ENCODE data around the gene CDIP1. TPM values are rescaled to one million over a fixed set of nuclear protein-coding genes. Genes with fewer than 3 reads are reported as not detected.

Gene CDIP1
- total and polyA plus RNA-seq, 2 of the 8 experiments (the other 6 are each of a cell fraction or from before 2014, with no cell fraction given) = 56.6 to 76.3 TPM

GRCh38 chr16:4510131-4510530 lies 28.4 kb downstream of the CDIP1 start:
- peaks cover 10 to 20% (median 16%) of the 10 kb centered on the region in 4 experiments; a peak in 6 of 8 replicates for H3K36me3 ChIP-seq (ENCODE audit: control insufficient read depth in 2 of 4, insufficient read depth in 4 of 4, low read length in 3 of 4)
- no peak overlapping the region for H3K4ac ChIP-seq (replicated peaks; ENCODE audit: insufficient read length, low read depth, low read length)
- no peak overlapping the region for H3K56ac ChIP-seq (replicated peaks; ENCODE audit: insufficient read length, low read depth, low read length)
- DNase-seq (ENCODE audit: low read depth in 1 of 2, low spot score in 2 of 2) = no peak
- H4K20me1 ChIP-seq (replicated peaks in 1 of 2; ENCODE audit: control insufficient read depth in 1 of 2, insufficient read depth in 2 of 2, low read length in 2 of 2) = peaks cover 6 to 18% of the 10 kb centered on the region in 2 experiments
- TF ChIP-seq POLR2A (IDR thresholded peaks at IDR 0.05; ENCODE audit: control extremely low read depth in 1 of 2, low read depth in 2 of 2, low read length in 2 of 2) (0 out of 3 replicates have a peak, but pooled peaks of 1 of the 2 experiments have one; percentile 4), CBX8 (IDR thresholded peaks at IDR 0.05; ENCODE audit: borderline replicate concordance, low read depth, low read length) (no peak)
- 68% methylated on average over 4 of the region's 5 CpGs; no CpG with 5 or more reads in 1 of the 2 experiments for WGBS, 2 experiments (ENCODE audit: extremely low coverage in 1 of 2, insufficient coverage in 1 of 2, insufficient read length in 1 of 2, insufficient replicate concordance in 2 of 2, low coverage in 1 of 2, low lambda C conversion rate in 2 of 2, missing lambda C conversion rate in 1 of 2)
- H3K79me1 ChIP-seq (ENCODE audit: low read depth, low read length) = no peaks in the 10 kb centered on the region; the same call in 1 of the 2 replicates
- H4K8ac ChIP-seq (ENCODE audit: extremely low read depth, insufficient read depth, low read length) = no peak overlapping the region
- H3K4me2 ChIP-seq (ENCODE audit: insufficient read depth in 1 of 2, low read depth in 2 of 2, low read length in 2 of 2) = no peak overlapping the region
- ChIA-PET CTCF (ENCODE audit: partially characterized antibody) (interaction anchor here (0.7 to 35.4 kb wide), 14 partner anchors 11 to 1671 kb away, joined by 3 to 968 read pairs (median 4); partner anchors contain the start of genes C16orf96, CDIP1, HMOX2 and MGRN1), POLR2A (ENCODE audit: partially characterized antibody) (interaction anchor here (0.6 to 1.3 kb wide), 7 partner anchors 28 to 103 kb away, joined by 3 to 5 read pairs (median 3); partner anchors contain the start of genes CDIP1, DNAJA3 and NMRAL1)
- H3K14ac ChIP-seq (ENCODE audit: insufficient read length) = no peak overlapping the region
- no peaks in the 10 kb centered on the region for H3K9me3 ChIP-seq (ENCODE audit: insufficient read depth in 2 of 2, low read depth in 1 of 2, low read length in 1 of 2)
- no peak overlapping the region for H2BK15ac ChIP-seq (ENCODE audit: low read length)
- no peak overlapping the region for H4K5ac ChIP-seq (ENCODE audit: insufficient read length, low read depth, low read length)
- H4K91ac ChIP-seq (replicated peaks; ENCODE audit: insufficient read length, low read length) = no peak overlapping the region
- H3K23me2 ChIP-seq (ENCODE audit: low read depth, low read length) = no peaks in the 10 kb centered on the region
- no peak overlapping the region for H2BK5ac ChIP-seq (ENCODE audit: low read depth, low read length)
- peaks cover 0 to 3% of the 10 kb centered on the region in 2 experiments; a peak in 1 of 4 replicates for H3K79me2 ChIP-seq (ENCODE audit: control insufficient read depth in 1 of 2, insufficient read depth in 2 of 2, low read length in 2 of 2)
- no peak overlapping the region for H3K18ac ChIP-seq (ENCODE audit: extremely low read depth, low read length)
- H2BK120ac ChIP-seq (replicated peaks; ENCODE audit: low read depth, low read length) = no peak overlapping the region
- no peak overlapping the region for H2AFZ ChIP-seq (ENCODE audit: low read length)
- peaks cover 0 to 5% (median 2%) of the 10 kb centered on the region in 4 experiments; a peak in 6 of 7 replicates for H3K4me1 ChIP-seq (replicated peaks in 1 of 4; ENCODE audit: control insufficient read depth in 3 of 4, insufficient read depth in 4 of 4, low read length in 3 of 4)
- H2AK5ac ChIP-seq (ENCODE audit: low read depth, low read length) = no peak overlapping the region
- H3K23ac ChIP-seq (ENCODE audit: insufficient read length) = no peak overlapping the region
- no peak overlapping the region for H3K4me3 ChIP-seq (ENCODE audit: extremely low read depth in 1 of 4, insufficient read depth in 2 of 4, low read depth in 3 of 4, low read length in 4 of 4)
- no peak overlapping the region for H3K27ac ChIP-seq (ENCODE audit: low read depth, low read length)
- no peak for FAIRE-seq
- H2BK12ac ChIP-seq (ENCODE audit: low read depth, low read length) = no peak overlapping the region
- H3K9ac ChIP-seq (replicated peaks in 1 of 4; ENCODE audit: extremely low read depth in 1 of 4, low read depth in 3 of 4, low read length in 3 of 4) = no peak overlapping the region
- no peaks in the 10 kb centered on the region for H3K27me3 ChIP-seq (replicated peaks in 1 of 4; ENCODE audit: control insufficient read depth in 3 of 4, extremely low read depth in 1 of 4, insufficient read depth in 3 of 4, low read length in 3 of 4)
- no peak overlapping the region for H2BK20ac ChIP-seq (ENCODE audit: low read length)

All from H1 (cell line).